Caco-2 (cell line): ENCODE measurements around the gene SUV39H1. TPM values are rescaled to one million over a fixed set of nuclear protein-coding genes. Genes with fewer than 3 reads are reported as not detected.
"Not testable (repeated sequence)": the region's sequence is repeated elsewhere in the genome, so short reads cannot be mapped to it uniquely, and the experiment has no call there.

ENCODE experiments used
- BruUV-seq: library from RNA; stranded (reverse); fragments of 400-500 nt; replicated peaks from 2 replicates; lab custom pipeline; 2021; lab: Mats Ljungman, UMichigan
- CTCF ChIA-PET: fragments of 300-600 bp; sonication (Branson Sonifier 250); formaldehyde crosslinking; loops from one replicate; lab custom pipeline; 2022; ENCODE audit warnings: antibody characterized with exemption; lab: Charles Lee
- POLR2A ChIA-PET: fragments of 300-600 bp; sonication (Branson Sonifier 250); formaldehyde crosslinking; loops from one replicate; lab custom pipeline; 2022; ENCODE audit warnings: antibody characterized with exemption; lab: Charles Lee
- DNase-seq, 2 experiments: peaks; one replicate each; pipeline versions ENCODE4 v3.0.0 to v3.0.0-alpha.2; 2020 to 2022
- H3K27me3 ChIP-seq: replicated peaks from 2 replicates; pipeline ENCODE4 v1.6.0; 2011; ENCODE audit warnings: low read length; ENCODE audit not compliant: control insufficient read depth, insufficient read depth
- H3K36me3 ChIP-seq: 2 replicates; pipeline ENCODE4 v1.5.1; 2011; ENCODE audit warnings: low read length; ENCODE audit not compliant: control insufficient read depth, insufficient read depth
- H3K4me1 ChIP-seq: fragments of 250-450 bp; sonication (Bioruptor Pico); 2 replicates; pipeline ENCODE4 v1.5.1; 2020; ENCODE audit warnings: mild to moderate bottlenecking
- H3K4me3 ChIP-seq: 2 replicates; pipeline ENCODE4 v1.5.1; 2011; ENCODE audit warnings: low read depth, mild to moderate bottlenecking, control low read depth, low read length
- H3K9me3 ChIP-seq: fragments of 250-450 bp; sonication (Bioruptor Pico); 2 replicates; pipeline ENCODE4 v1.5.1; 2020; ENCODE audit warnings: mild to moderate bottlenecking, moderate library complexity
- H3K27ac Mint-ChIP-seq: one replicate; pipeline ENCODE4 v1.8.0; 2022; ENCODE audit warnings: mixed read lengths; ENCODE audit not compliant: unreplicated experiment
- H3K27me3 Mint-ChIP-seq: one replicate; pipeline ENCODE4 v1.8.0; 2022; ENCODE audit warnings: mixed read lengths; ENCODE audit not compliant: insufficient read depth, unreplicated experiment
- H3K36me3 Mint-ChIP-seq: one replicate; pipeline ENCODE4 v1.8.0; 2022; ENCODE audit warnings: mild to moderate bottlenecking, mixed read lengths; ENCODE audit not compliant: insufficient read depth, unreplicated experiment
- H3K4me1 Mint-ChIP-seq: one replicate; pipeline ENCODE4 v1.8.0; 2022; ENCODE audit warnings: low read depth, mixed read lengths; ENCODE audit not compliant: unreplicated experiment
- H3K4me3 Mint-ChIP-seq: one replicate; pipeline ENCODE4 v1.8.0; 2022; ENCODE audit warnings: mild to moderate bottlenecking, moderate library complexity, mixed read lengths; ENCODE audit not compliant: unreplicated experiment
- H3K9me3 Mint-ChIP-seq: one replicate; pipeline ENCODE4 v1.8.0; 2022; ENCODE audit warnings: mixed read lengths; ENCODE audit not compliant: unreplicated experiment
- CTCF ChIP-seq, 2 experiments: fragments of 200-600 bp in 1 of 2; IDR thresholded peaks; 1 replicate in 1 of 2; 2 replicates in 1 of 2; pipeline versions ENCODE4 v1.5.1 to v1.8.0; 2011 to 2022; ENCODE audit warnings: antibody characterized with exemption in 1 of 2, control low read depth in 1 of 2, inconsistent platforms in 1 of 2, low read depth in 1 of 2, low read length in 1 of 2, mild to moderate bottlenecking in 1 of 2, moderate library complexity in 1 of 2; ENCODE audit not compliant: insufficient read depth in 1 of 2, severe bottlenecking in 1 of 2, unreplicated experiment in 1 of 2
- intact Hi-C: fragments of 100-400 bp; cut with micrococcal nuclease; formaldehyde crosslinking; loops from one replicate; pipeline ENCODE4 v1.10.0; 2022; ENCODE audit not compliant: unreplicated experiment
- total RNA-seq: library from RNA; stranded (reverse); gene quantifications from 2 replicates; pipeline ENCODE4 v1.2.3, GENCODE V29; 2022

Gene SUV39H1
- total RNA-seq, 1 experiment from 2014 or later = 15.8 TPM

- Histone ChIP-seq H3K27me3 (no peaks in the 10 kb centered on the region), H3K36me3 (no peaks in the 10 kb centered on the region), H3K9me3 (no peaks in the 10 kb centered on the region), H3K4me3 (no peak overlapping the region), H3K4me1 (no peaks in the 10 kb centered on the region)
- intact Hi-C loops = no loop called here
- H3K27ac Mint-ChIP-seq = no peak overlapping the region
- H3K9me3 Mint-ChIP-seq = no peaks in the 10 kb centered on the region
- DNase-seq = no peak
- H3K27me3 Mint-ChIP-seq = no peaks in the 10 kb centered on the region
- POLR2A ChIA-PET = no interaction called here
- H3K4me1 Mint-ChIP-seq = no peaks in the 10 kb centered on the region
- no peak for TF ChIP-seq CTCF (IDR thresholded peaks at IDR 0.05; ENCODE audit: insufficient read depth in 1 of 2, low read depth in 1 of 2, low read length in 1 of 2, severe bottlenecking in 1 of 2, unreplicated experiment in 1 of 2)
- CTCF ChIA-PET = no interaction called here
- H3K36me3 Mint-ChIP-seq = no peaks in the 10 kb centered on the region
- H3K4me3 Mint-ChIP-seq = no peak overlapping the region
- no TSS peak for BruUV-seq
Measured at GRCh38 chrX:48665991-48666390, 30.5 kb upstream of the SUV39H1 start.

- TF ChIP-seq CTCF (IDR thresholded peaks at IDR 0.05; ENCODE audit: insufficient read depth in 1 of 2, low read depth in 1 of 2, low read length in 1 of 2, severe bottlenecking in 1 of 2, unreplicated experiment in 1 of 2) = no peak
- Mint-ChIP-seq H3K27me3 (no peaks in the 10 kb centered on the region), H3K36me3 (no peaks in the 10 kb centered on the region), H3K27ac (no peak overlapping the region), H3K4me1 (no peaks in the 10 kb centered on the region), H3K9me3 (no peaks in the 10 kb centered on the region), H3K4me3 (no peak overlapping the region)
- Histone ChIP-seq H3K27me3 (no peaks in the 10 kb centered on the region), H3K9me3 (no peaks in the 10 kb centered on the region), H3K4me3 (no peak overlapping the region), H3K4me1 (no peaks in the 10 kb centered on the region), H3K36me3 (no peaks in the 10 kb centered on the region)
- intact Hi-C loops = no loop called here
- DNase-seq = no peak
- no TSS peak for BruUV-seq
- CTCF ChIA-PET = no interaction called here
- POLR2A ChIA-PET = no interaction called here
Measured at GRCh38 chrX:48666649-48667048, 29.9 kb upstream of the SUV39H1 start.

GRCh38 chrX:48667509-48667908 lies 29.0 kb upstream of the SUV39H1 start:
- no peaks in the 10 kb centered on the region for H3K36me3 ChIP-seq
- no peak for TF ChIP-seq CTCF (IDR thresholded peaks at IDR 0.05; ENCODE audit: insufficient read depth in 1 of 2, low read depth in 1 of 2, low read length in 1 of 2, severe bottlenecking in 1 of 2, unreplicated experiment in 1 of 2)
- Mint-ChIP-seq H3K9me3 (no peaks in the 10 kb centered on the region), H3K36me3 (no peaks in the 10 kb centered on the region), H3K4me3 (no peak overlapping the region), H3K4me1 (no peaks in the 10 kb centered on the region), H3K27me3 (no peaks in the 10 kb centered on the region), H3K27ac (no peak overlapping the region)
- DNase-seq = no peak
- H3K27me3 ChIP-seq = no peaks in the 10 kb centered on the region
- ChIA-PET POLR2A (no interaction called here), CTCF (no interaction called here)
- intact Hi-C loops = no loop called here
- H3K4me3 ChIP-seq = no peak overlapping the region
- H3K9me3 ChIP-seq = no peaks in the 10 kb centered on the region
- H3K4me1 ChIP-seq = no peaks in the 10 kb centered on the region
- BruUV-seq = no TSS peak

- BruUV-seq, H3K36me3 ChIP-seq, H3K4me3 Mint-ChIP-seq, intact Hi-C loops, H3K27me3 ChIP-seq, H3K9me3 ChIP-seq, H3K27me3 Mint-ChIP-seq, H3K9me3 Mint-ChIP-seq, POLR2A ChIA-PET, H3K4me1 Mint-ChIP-seq, H3K27ac Mint-ChIP-seq, H3K4me3 ChIP-seq, H3K36me3 Mint-ChIP-seq, CTCF ChIA-PET, H3K4me1 ChIP-seq, DNase-seq: not testable (repeated sequence)
Measured at GRCh38 chrX:48668187-48668586, 28.3 kb upstream of the SUV39H1 start.
